Measurements from ENCODE around the gene TYROBP. TPM values are rescaled to one million over a fixed set of nuclear protein-coding genes. Genes with fewer than 3 reads are reported as not detected.
"Not testable (repeated sequence)": the region's sequence is repeated elsewhere in the genome, so short reads cannot be mapped to it uniquely, and the experiment has no call there.

The TYROBP gene
- total RNA-seq: not detected in 2 replicates
- long read RNA-seq: 0 reads

- Mint-ChIP-seq H3K4me3 (ENCODE audit: unreplicated experiment) (no peak within 1 kb of the TSS), H3K4me1 (ENCODE audit: unreplicated experiment) (peaks cover 10% of the 10 kb centered on the region), H3K36me3 (ENCODE audit: unreplicated experiment) (no peaks in the 10 kb centered on the region), H3K27me3 (ENCODE audit: unreplicated experiment) (no peaks in the 10 kb centered on the region), H3K9me3 (ENCODE audit: unreplicated experiment) (no peaks in the 10 kb centered on the region), H3K27ac (ENCODE audit: unreplicated experiment) (no peak within 1 kb of the TSS)
- no peak for TF ChIP-seq CTCF (IDR thresholded peaks at IDR 0.05)
- DNase-seq (ENCODE audit: extremely low spot score, unreplicated experiment): no peak
Measured at GRCh38 chr19:35908010-35908441, at the start of gene TYROBP. Gene TYROBP (minus strand): TSS chr19:35908295. CDS start chr19:35908228, 67 bp downstream.

- H3K27ac Mint-ChIP-seq (ENCODE audit: unreplicated experiment); DNase-seq (ENCODE audit: extremely low spot score, unreplicated experiment); H3K9me3 Mint-ChIP-seq (ENCODE audit: unreplicated experiment); H3K4me1 Mint-ChIP-seq (ENCODE audit: unreplicated experiment); H3K4me3 Mint-ChIP-seq (ENCODE audit: unreplicated experiment); H3K36me3 Mint-ChIP-seq (ENCODE audit: unreplicated experiment): not testable (repeated sequence)
- H3K27me3 Mint-ChIP-seq (ENCODE audit: unreplicated experiment): peaks cover 28% of the 10 kb centered on the region
Measured at GRCh38 chr19:35957411-35957810, 49.3 kb upstream of the TYROBP start.

- no peak for DNase-seq (ENCODE audit: extremely low spot score, unreplicated experiment)
- peaks cover 28% of the 10 kb centered on the region for H3K27me3 Mint-ChIP-seq (ENCODE audit: unreplicated experiment)
- no peaks in the 10 kb centered on the region for H3K4me1 Mint-ChIP-seq (ENCODE audit: unreplicated experiment)
- H3K4me3 Mint-ChIP-seq (ENCODE audit: unreplicated experiment): no peak overlapping the region
- H3K27ac Mint-ChIP-seq (ENCODE audit: unreplicated experiment): no peak overlapping the region
- H3K9me3 Mint-ChIP-seq (ENCODE audit: unreplicated experiment): peaks cover 5% of the 10 kb centered on the region
- no peaks in the 10 kb centered on the region for H3K36me3 Mint-ChIP-seq (ENCODE audit: unreplicated experiment)
- no peak for TF ChIP-seq CTCF (IDR thresholded peaks at IDR 0.05)
Measured at GRCh38 chr19:35955881-35956634, 48.0 kb upstream of the TYROBP start.

- DNase-seq (ENCODE audit: extremely low spot score, unreplicated experiment): no peak
- no peaks in the 10 kb centered on the region for H3K27me3 Mint-ChIP-seq (ENCODE audit: unreplicated experiment)
- H3K4me3 Mint-ChIP-seq (ENCODE audit: unreplicated experiment): no peak overlapping the region
- no peak overlapping the region for H3K27ac Mint-ChIP-seq (ENCODE audit: unreplicated experiment)
- TF ChIP-seq CTCF (IDR thresholded peaks at IDR 0.05): no peak
- H3K4me1 Mint-ChIP-seq (ENCODE audit: unreplicated experiment): peaks cover 1% of the 10 kb centered on the region
- no peaks in the 10 kb centered on the region for H3K9me3 Mint-ChIP-seq (ENCODE audit: unreplicated experiment)
- no peaks in the 10 kb centered on the region for H3K36me3 Mint-ChIP-seq (ENCODE audit: unreplicated experiment)
Measured at GRCh38 chr19:35949131-35949530, 41.0 kb upstream of the TYROBP start.

- Mint-ChIP-seq H3K4me1 (ENCODE audit: unreplicated experiment) (peaks cover 1% of the 10 kb centered on the region), H3K36me3 (ENCODE audit: unreplicated experiment) (peaks cover 4% of the 10 kb centered on the region), H3K27me3 (ENCODE audit: unreplicated experiment) (no peaks in the 10 kb centered on the region), H3K27ac (ENCODE audit: unreplicated experiment) (no peak overlapping the region), H3K4me3 (ENCODE audit: unreplicated experiment) (no peak overlapping the region), H3K9me3 (ENCODE audit: unreplicated experiment) (no peaks in the 10 kb centered on the region)
- TF ChIP-seq CTCF (IDR thresholded peaks at IDR 0.05): no peak
- DNase-seq (ENCODE audit: extremely low spot score, unreplicated experiment): no peak
Measured at GRCh38 chr19:35946203-35946602, 38.1 kb upstream of the TYROBP start.

Measured in osteocyte (in vitro differentiated cells).